ENCODE measurements around the gene ARPC2.

Gene ARPC2

DNA sequence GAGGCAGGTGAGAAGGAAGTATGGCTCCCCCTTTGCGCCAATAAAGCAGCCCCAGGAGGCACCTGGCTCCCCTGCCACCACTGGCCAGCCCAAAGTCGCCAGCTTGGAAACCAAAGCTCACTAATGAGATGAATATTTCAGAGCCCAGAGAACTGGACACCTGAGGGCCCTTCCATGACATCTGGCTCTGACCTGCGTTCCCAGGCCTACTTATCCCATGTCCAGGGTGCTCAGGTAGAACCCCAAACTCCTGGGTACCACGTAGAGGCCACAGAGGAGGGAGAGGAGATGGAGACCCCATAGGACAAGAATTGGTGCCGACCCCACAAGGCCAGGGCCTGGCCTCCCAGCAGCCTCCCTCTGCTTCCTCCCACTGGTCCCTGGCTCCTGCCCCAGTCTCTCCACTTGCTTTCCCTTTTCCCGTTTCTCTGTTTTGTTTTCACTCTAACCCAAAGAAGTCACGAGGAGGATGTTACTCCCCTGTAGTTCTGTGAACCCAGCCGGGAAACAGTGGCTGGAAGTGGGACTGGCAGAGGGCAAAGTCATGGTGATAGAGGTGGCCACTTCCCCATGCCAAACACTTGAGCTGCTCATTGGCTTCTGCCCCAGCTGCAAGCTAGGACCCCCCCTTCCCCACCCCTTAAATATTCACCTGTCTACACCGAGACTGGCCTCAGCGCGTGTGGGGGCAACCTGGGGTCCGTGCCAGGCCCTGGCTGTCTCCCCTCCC, 74.5 kb downstream of the ARPC2 start:
- DNase-seq, result no peak

DNA sequence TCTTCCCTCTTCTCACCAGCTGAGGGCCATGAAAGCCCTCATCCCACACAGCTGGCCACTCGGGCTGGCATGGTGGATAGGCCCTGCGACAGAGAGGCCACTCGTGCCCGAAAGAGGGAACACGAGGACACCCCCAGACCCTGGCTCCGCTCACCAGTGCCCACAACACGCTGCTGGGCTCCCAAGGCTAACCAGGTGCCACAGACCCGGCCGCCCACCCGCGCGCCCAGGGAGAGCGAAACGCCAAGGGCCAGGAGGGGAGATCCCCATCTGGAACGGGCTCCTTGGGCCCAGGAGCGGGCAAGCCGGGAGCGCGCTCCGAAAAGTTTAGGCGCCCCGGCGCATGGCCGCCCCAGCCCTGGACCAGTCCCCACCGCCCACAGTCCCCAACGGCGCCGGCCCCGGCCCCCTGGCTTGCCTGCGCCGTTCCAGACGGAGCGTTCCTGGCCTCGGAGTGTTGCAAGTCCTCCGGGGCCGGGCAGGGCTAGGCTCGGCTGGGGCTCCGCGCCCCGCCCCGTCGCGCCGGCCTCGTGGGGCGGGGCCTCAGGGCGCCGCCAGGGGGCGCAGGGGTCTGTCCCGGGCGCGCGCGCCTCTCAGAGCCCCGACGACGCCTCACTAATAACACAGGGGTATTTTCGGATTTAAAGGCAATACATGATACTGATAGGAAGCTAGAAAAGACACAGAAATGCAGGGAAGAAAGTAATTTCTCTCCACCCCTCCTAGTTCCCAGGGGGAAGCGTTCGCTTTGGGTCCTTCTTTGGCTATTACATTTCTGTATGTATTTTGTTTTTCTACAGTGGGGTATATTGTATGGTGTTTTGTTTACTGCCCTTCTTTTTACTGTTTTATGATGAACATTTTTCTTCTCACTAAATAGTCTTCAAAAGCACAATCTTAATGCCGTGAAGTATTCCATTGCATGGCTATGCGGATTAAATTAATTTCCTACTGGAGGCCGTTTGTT, 75.3 kb downstream of the ARPC2 start, which contains the start of gene TMBIM1:
TSS of gene TMBIM1 (minus strand) at position 456 of the 967 bp plus-strand sequence. CDS start 10,362 bp downstream, outside the sequence.
- peak; percentile 79 for DNase-seq

DNA sequence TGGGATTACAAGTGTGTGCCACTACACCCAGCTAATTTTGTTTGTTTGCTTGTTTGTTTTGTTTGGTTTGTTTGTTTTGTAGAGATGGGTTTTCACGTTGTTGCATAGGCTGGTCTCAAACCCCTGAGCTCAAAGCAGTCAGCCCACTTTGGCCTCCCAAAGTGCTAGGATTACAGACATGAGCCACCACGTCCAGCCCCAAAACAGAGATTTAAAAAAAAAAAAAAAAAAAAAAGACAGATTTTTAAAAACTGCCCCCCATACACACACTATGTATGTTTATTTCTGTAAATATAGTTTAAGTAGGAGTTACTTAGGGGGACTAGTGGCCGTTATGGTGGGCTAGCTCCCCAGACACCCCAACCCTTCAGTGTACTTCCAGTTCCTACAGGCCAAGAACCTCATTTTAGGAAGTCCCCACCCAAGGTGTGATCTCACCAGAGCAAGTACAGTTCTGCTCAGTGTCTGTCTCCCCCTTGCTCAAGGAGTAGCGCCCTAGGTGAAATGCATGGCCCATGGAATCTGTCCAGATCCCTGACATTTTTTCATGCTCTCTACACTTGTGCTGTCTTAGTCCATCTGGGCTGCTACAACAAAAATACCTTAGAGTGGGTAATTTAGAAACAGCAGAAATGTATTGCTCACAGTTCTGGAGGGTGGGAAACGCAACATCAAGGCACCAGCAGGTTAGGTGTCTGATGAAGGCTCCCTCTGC, 76.9 kb downstream of the ARPC2 start:
- no peak for DNase-seq

GRCh38 chr2:218294430-218295022, 77.5 kb downstream of the ARPC2 start:
- no peak for DNase-seq

DNA sequence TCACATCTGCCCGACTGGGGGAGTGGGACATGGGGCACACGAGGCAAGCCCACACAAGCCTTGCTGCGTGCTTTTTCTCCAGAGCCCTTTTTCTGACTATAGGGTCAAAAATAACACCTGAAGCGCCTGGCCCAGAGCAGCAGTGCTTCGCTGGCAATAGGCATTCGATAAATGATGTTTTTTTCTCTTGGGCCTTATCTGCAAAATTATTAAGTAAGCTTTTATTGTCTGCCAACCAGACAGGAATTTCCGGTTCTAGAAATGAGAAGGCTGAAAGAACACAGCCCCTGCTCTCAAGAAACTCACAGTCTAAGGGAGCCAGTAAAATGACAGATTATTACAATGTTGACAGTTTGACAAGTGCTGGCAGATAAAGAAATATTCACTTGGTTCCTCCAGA, 78.0 kb downstream of the ARPC2 start:
- no peak for DNase-seq

- no peak for DNase-seq
Observed at GRCh38 chr2:218296200-218296599, 79.2 kb downstream of the ARPC2 start.

DNA sequence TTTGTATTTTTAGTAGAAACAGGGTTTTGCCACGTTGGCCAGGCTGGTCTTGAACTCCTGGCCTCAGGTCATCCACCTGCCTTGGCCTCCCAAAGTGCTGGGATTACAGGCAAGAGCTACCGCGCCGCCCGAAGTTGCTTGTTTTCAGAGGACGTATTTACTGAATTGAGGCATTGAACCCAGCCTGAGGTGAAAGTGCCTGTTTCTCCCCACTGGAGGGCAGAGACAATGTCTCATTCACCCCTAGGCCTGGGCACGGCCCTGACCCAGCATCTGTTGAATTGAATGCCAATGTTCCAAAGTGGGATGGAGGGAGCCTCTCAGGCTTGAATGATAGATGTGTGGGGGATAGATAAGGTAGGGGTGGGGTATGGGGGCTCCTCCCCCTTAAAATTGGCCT, 79.9 kb downstream of the ARPC2 start:
- DNase-seq, result no peak

DNA sequence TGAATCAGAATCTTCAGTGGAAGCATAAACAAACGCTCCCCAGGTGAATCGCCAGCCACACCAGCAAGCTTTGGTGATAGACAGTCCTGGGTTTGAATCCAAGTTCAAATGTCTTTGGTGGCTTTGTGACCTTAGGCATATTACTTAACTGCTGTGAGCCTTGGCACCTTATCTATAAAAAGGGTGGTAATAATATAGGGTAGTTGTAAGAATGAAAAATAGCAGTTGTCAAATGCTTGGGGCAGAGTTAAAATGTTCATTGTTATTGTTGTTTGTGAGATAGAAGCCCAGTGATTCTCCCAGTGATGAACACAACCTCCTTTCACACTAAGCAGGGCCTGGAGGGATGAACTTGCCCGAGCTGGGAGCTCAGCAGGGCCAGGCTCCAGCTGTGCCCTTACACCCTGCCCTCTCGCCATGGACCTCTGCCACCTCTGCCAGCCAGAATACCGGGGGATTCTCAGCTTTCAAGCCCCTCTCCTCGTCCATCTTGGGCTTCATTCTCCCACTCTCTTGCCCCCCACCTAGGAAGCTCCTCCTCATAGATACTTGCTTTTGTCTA, 81.4 kb downstream of the ARPC2 start:
- no peak for DNase-seq

DNA sequence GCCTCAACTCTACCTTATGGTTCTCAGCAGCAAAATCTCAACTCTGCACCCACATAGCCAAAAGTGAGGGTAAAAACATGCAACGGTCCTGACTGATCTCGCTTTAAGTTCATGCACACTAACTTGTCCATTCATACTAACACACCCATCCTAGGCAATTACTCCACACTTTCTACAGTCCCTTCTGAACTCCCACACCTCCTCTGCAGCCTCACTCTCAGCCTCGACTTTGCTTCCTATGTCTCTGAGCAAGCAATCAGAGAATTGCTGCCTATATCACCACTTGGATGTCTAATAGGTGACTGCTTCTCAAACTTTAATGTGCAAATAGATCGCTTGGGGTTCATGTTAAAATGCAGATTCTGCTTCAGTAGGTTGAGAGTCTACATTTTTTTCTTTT, 83.2 kb downstream of the ARPC2 start:
- DNase-seq, result no peak

GRCh38 chr2:218301176-218301819, 84.3 kb downstream of the ARPC2 start:
- DNase-seq, result peak; percentile 80

All from central memory CD4-positive, alpha-beta T cell (primary cell).